ENCODE data around the gene TERB1. TPM values are rescaled to one million over a fixed set of nuclear protein-coding genes. Genes with fewer than 3 reads are reported as not detected.

The TERB1 gene
- total RNA-seq, 1 donor from 2014 or later: not detected

DNA sequence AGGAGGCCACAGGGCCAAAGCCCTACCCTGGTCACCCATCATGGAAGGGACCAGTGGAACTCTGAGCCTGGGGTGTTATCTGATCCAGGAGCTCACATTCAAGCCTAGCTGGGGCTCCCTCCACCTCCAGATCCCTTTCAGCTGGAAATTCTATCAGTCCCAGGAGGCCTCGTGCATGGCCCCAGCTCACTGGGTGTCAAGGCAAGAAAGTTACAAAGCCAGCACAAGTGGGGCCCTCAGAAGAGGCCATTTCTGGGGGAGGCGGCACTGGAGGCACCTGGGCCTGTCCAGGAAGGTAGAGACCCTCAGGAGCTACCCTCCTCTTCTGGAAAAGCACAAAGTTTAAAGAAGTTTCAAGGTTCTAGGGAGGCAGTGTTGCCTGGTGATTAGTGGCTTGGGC lies 47.6 kb upstream of the TERB1 start:
- H3K4me1 ChIP-seq: peaks cover 7% of the 10 kb centered on the region
- H3K36me3 Mint-ChIP-seq: no peaks in the 10 kb centered on the region
- H3K4me2 ChIP-seq: no peak overlapping the region
- no peaks in the 10 kb centered on the region for H3K79me2 ChIP-seq (ENCODE audit: low read depth)
- no peak overlapping the region for H2AFZ ChIP-seq (replicated peaks)
- no peaks in the 10 kb centered on the region for H3K36me3 ChIP-seq
- no peak for TF ChIP-seq EZH2 (IDR thresholded peaks at IDR 0.05)
- TF ChIP-seq, protein P1, sequence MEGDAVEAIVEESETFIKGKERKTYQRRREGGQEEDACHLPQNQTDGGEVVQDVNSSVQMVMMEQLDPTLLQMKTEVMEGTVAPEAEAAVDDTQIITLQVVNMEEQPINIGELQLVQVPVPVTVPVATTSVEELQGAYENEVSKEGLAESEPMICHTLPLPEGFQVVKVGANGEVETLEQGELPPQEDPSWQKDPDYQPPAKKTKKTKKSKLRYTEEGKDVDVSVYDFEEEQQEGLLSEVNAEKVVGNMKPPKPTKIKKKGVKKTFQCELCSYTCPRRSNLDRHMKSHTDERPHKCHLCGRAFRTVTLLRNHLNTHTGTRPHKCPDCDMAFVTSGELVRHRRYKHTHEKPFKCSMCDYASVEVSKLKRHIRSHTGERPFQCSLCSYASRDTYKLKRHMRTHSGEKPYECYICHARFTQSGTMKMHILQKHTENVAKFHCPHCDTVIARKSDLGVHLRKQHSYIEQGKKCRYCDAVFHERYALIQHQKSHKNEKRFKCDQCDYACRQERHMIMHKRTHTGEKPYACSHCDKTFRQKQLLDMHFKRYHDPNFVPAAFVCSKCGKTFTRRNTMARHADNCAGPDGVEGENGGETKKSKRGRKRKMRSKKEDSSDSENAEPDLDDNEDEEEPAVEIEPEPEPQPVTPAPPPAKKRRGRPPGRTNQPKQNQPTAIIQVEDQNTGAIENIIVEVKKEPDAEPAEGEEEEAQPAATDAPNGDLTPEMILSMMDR (IDR thresholded peaks at IDR 0.05): no peak
- TF ChIP-seq EZH2phosphoT487 (IDR thresholded peaks at IDR 0.05): no peak
- no peak overlapping the region for H3K27ac Mint-ChIP-seq
- H3K4me3 ChIP-seq: no peak overlapping the region
- no peak overlapping the region for H3K27ac ChIP-seq
- peaks cover 44% of the 10 kb centered on the region for H3K27me3 ChIP-seq
- no peaks in the 10 kb centered on the region for H4K20me1 ChIP-seq (ENCODE audit: low read depth)
- no peak overlapping the region for H3K9ac ChIP-seq
- H3K27me3 Mint-ChIP-seq (ENCODE audit: insufficient read depth, low read depth): peaks cover 29% of the 10 kb centered on the region
- no peaks in the 10 kb centered on the region for H3K9me3 Mint-ChIP-seq
- no peak overlapping the region for H3K4me3 Mint-ChIP-seq
- H3F3A ChIP-seq (ENCODE audit: low read depth): no peaks in the 10 kb centered on the region
- peaks cover 3% of the 10 kb centered on the region for H3K4me1 Mint-ChIP-seq
- no peaks in the 10 kb centered on the region for H3K9me3 ChIP-seq (ENCODE audit: low read depth)
- DNase-seq (ENCODE audit: low spot score): no peak

DNA sequence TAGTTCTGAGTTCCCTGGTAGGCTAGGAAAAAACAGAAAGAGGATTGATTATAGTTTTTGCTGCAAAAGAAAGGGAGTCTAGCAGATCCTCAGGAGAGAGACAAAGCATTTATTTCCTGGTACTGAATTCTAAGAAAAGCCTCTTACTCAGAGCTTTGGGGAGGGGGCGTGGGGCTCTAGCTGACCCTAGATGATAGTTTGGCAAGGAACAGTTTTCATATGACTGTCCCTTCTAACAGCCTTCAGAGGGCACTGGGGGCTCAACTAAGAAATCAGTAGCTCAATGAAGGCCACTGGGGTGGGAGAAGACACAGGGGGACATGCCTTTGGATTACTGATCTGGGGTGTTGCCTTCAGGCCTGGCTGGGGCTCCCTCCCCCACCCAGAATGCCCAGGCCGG lies 46.8 kb upstream of the TERB1 start:
- Histone ChIP-seq H3K9me3 (ENCODE audit: low read depth) (no peaks in the 10 kb centered on the region), H3K4me1 (peaks cover 7% of the 10 kb centered on the region), H3K36me3 (no peaks in the 10 kb centered on the region), H4K20me1 (ENCODE audit: low read depth) (no peaks in the 10 kb centered on the region), H2AFZ (replicated peaks) (no peak overlapping the region), H3K9ac (no peak overlapping the region), H3K79me2 (ENCODE audit: low read depth) (no peaks in the 10 kb centered on the region), H3K27ac (no peak overlapping the region), H3K4me3 (no peak overlapping the region), H3K27me3 (peaks cover 53% of the 10 kb centered on the region), H3K4me2 (no peak overlapping the region), H3F3A (ENCODE audit: low read depth) (no peaks in the 10 kb centered on the region)
- peaks cover 5% of the 10 kb centered on the region for H3K4me1 Mint-ChIP-seq
- H3K9me3 Mint-ChIP-seq: no peaks in the 10 kb centered on the region
- H3K27me3 Mint-ChIP-seq (ENCODE audit: insufficient read depth, low read depth): peaks cover 37% of the 10 kb centered on the region
- no peak overlapping the region for H3K4me3 Mint-ChIP-seq
- no peaks in the 10 kb centered on the region for H3K36me3 Mint-ChIP-seq
- H3K27ac Mint-ChIP-seq: no peak overlapping the region
- DNase-seq (ENCODE audit: low spot score): no peak
- TF ChIP-seq EZH2phosphoT487 (IDR thresholded peaks at IDR 0.05): no peak
- TF ChIP-seq EZH2 (IDR thresholded peaks at IDR 0.05): no peak
- TF ChIP-seq, protein P1 (IDR thresholded peaks at IDR 0.05): no peak

DNA sequence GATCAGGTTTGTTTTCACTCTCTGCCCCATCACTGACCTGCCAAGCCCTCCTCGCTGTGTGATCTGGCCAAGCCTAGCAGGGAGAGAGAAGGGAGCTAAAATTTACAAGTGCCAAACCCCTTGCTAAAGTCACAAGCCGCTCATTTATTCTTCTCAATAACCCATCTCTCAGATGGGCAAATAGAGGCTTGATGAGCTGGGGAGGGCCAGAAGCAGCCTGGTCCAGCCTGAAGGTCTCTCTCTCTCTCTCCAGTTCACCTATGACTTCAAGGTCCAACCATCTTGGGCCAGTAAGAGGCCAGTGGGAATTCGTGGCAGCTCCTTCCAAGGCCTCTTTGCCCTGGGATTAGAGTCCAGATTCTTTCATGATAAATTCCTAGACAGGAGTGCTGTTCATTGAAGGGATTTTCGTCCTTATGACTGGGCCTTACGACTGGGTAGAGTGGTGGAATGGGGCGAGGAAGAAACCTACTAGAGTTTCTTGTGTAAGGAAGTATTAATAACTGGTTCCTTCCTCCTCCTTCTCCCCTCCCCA lies 46.2 kb upstream of the TERB1 start:
- Mint-ChIP-seq H3K4me1 (peaks cover 5% of the 10 kb centered on the region), H3K36me3 (no peaks in the 10 kb centered on the region), H3K9me3 (no peaks in the 10 kb centered on the region), H3K4me3 (no peak overlapping the region), H3K27me3 (ENCODE audit: insufficient read depth, low read depth) (peaks cover 43% of the 10 kb centered on the region), H3K27ac (no peak overlapping the region)
- Histone ChIP-seq H3K4me3 (no peak overlapping the region), H2AFZ (replicated peaks) (no peak overlapping the region), H3K9ac (no peak overlapping the region), H3F3A (ENCODE audit: low read depth) (no peaks in the 10 kb centered on the region), H3K4me2 (no peak overlapping the region), H3K4me1 (peaks cover 7% of the 10 kb centered on the region), H3K27me3 (peaks cover 58% of the 10 kb centered on the region), H3K36me3 (no peaks in the 10 kb centered on the region), H3K9me3 (ENCODE audit: low read depth) (no peaks in the 10 kb centered on the region), H3K79me2 (ENCODE audit: low read depth) (no peaks in the 10 kb centered on the region), H4K20me1 (ENCODE audit: low read depth) (no peaks in the 10 kb centered on the region), H3K27ac (no peak overlapping the region)
- DNase-seq (ENCODE audit: low spot score): no peak
- TF ChIP-seq EZH2 (IDR thresholded peaks at IDR 0.05) (no peak), EZH2phosphoT487 (IDR thresholded peaks at IDR 0.05) (no peak)
- TF ChIP-seq, protein P1 (IDR thresholded peaks at IDR 0.05): no peak
